Retinal pigment epithelial cell (primary cell): ENCODE measurements around the gene ADGRL2.

ENCODE experiments used
- DNase-seq: peaks from one replicate; pipeline ENCODE4 v3.0.0-alpha.2; 2010; ENCODE audit warnings: low read depth
- H3K4me3 ChIP-seq: 2 replicates; pipeline ENCODE4 v1.5.1; 2011; ENCODE audit warnings: mild to moderate bottlenecking, low read length, control low read depth, moderate library complexity
- TF ChIP-seq, protein P1 (sequence below): conservative IDR thresholded peaks from 2 replicates; pipeline ENCODE4 v1.5.1; 2011; ENCODE audit warnings: low read depth, low read length, control low read depth, inconsistent platforms

The ADGRL2 gene

DNA sequence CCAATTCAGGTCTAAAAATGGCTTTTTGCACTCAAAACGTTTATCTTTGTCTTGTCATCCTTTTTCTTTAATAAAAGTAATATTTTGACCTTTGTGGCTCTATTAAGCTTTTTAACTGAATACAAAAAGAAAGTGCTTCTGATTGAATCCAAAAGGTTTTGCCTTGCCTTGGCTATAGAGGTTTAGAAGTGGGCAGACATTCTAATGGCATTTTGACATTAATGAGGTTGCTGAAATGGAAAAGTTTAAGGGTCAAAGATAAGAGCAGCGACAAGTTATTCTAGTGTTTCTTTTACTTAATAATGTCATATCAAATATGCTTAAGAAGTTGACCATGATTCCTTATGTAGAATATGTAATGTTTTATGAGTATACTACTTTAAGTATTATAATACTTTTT, 120.2 kb downstream of the ADGRL2 start:
- TF ChIP-seq, protein P1, sequence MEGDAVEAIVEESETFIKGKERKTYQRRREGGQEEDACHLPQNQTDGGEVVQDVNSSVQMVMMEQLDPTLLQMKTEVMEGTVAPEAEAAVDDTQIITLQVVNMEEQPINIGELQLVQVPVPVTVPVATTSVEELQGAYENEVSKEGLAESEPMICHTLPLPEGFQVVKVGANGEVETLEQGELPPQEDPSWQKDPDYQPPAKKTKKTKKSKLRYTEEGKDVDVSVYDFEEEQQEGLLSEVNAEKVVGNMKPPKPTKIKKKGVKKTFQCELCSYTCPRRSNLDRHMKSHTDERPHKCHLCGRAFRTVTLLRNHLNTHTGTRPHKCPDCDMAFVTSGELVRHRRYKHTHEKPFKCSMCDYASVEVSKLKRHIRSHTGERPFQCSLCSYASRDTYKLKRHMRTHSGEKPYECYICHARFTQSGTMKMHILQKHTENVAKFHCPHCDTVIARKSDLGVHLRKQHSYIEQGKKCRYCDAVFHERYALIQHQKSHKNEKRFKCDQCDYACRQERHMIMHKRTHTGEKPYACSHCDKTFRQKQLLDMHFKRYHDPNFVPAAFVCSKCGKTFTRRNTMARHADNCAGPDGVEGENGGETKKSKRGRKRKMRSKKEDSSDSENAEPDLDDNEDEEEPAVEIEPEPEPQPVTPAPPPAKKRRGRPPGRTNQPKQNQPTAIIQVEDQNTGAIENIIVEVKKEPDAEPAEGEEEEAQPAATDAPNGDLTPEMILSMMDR, result no peak
- peak; percentile 7 for DNase-seq

DNA sequence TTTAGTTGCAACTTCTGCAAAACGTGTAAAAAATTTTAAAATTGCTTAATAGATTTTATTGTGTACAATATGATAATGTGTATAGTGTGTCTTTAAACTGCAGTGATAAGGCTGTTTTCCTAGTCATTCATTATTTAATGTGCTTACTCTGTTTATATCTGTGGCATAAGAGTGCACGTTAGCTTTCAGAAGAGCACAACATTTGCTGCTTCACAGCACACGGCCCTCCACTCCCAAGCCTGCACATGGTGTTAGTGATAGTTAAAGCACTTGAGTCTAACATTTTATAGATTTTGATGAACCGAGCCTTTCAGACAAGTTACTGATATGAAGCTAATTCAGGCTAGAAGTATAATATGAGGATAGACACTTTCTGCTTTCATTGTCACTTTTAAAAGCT, 120.6 kb downstream of the ADGRL2 start:
- H3K4me3 ChIP-seq, result no peak overlapping the region
- TF ChIP-seq, protein P1, result no peak
- DNase-seq, result no peak

More for the DNA sequence above, 120.2 kb downstream of the ADGRL2 start:
- H3K4me3 ChIP-seq, result no peak overlapping the region

DNA sequence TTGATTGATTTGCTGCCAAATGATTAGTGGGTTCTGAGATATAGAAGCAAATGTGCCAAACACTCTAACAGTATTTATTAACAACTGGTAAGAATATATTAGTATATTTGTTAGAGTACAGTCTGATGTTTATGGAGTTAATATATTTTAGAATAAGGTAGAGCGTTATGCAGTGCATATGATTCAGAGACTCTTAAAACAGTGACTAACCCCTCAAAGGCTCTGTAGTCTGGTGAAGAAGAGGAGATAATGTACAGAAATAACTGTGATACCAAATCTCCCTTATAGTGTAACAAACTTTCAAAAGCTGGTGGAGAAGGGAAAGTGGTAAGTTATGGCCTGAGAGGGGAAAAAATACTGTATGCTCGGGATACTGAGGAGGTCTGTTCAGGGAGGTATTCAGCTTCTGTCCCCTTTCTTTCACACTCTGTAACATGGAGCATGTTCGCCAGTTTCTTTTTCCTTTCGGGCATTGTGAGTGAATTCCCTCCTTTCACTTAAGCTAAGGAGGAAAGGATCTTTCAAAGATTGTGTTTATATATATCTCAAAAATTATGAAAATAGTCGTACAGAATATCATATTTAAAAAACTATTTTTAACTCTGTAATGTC, 121.2 kb downstream of the ADGRL2 start:
- TF ChIP-seq, protein P1, result no peak
- no peak for DNase-seq
- H3K4me3 ChIP-seq, result no peak overlapping the region

- TF ChIP-seq, protein P1, result no peak
- DNase-seq, result no peak
- H3K4me3 ChIP-seq, result no peak overlapping the region
Measured at GRCh38 chr1:81922955-81923354, 122.2 kb downstream of the ADGRL2 start.

- H3K4me3 ChIP-seq, result no peak overlapping the region
- TF ChIP-seq, protein P1, result no peak
- DNase-seq, result no peak
Measured at GRCh38 chr1:81929106-81929505, 128.4 kb downstream of the ADGRL2 start.

GRCh38 chr1:81936853-81937252, 136.1 kb downstream of the ADGRL2 start:
- no peak overlapping the region for H3K4me3 ChIP-seq
- TF ChIP-seq, protein P1, result no peak
- DNase-seq, result no peak

GRCh38 chr1:81937791-81938450, 137.2 kb downstream of the ADGRL2 start:
- TF ChIP-seq, protein P1, result no peak
- DNase-seq, result no peak
- no peak overlapping the region for H3K4me3 ChIP-seq
